Type B pancreatic cell (in vitro differentiated cells): Measurements from ENCODE around the gene RTL10. TPM values are rescaled to one million over a fixed set of nuclear protein-coding genes. Genes with fewer than 3 reads are reported as not detected.

ENCODE experiments used
- DNase-seq: peaks from one replicate; pipeline ENCODE4 v3.0.0; 2021; ENCODE audit warnings: mixed read lengths; ENCODE audit not compliant: unreplicated experiment; ENCODE audit errors: extremely low spot score
- H3K27ac Mint-ChIP-seq: 2 replicates; pipeline ENCODE4 v1.8.0; 2021; ENCODE audit warnings: mild to moderate bottlenecking, mixed read lengths
- H3K27me3 Mint-ChIP-seq: 2 replicates; pipeline ENCODE4 v1.8.0; 2021; ENCODE audit warnings: mixed read lengths
- H3K36me3 Mint-ChIP-seq: 2 replicates; pipeline ENCODE4 v1.8.0; 2021; ENCODE audit warnings: mixed read lengths
- H3K4me1 Mint-ChIP-seq: one replicate; pipeline ENCODE4 v1.8.0; 2021; ENCODE audit warnings: mixed read lengths; ENCODE audit not compliant: unreplicated experiment
- H3K4me3 Mint-ChIP-seq: 2 replicates; pipeline ENCODE4 v1.8.0; 2021; ENCODE audit warnings: mild to moderate bottlenecking, mixed read lengths
- H3K9me3 Mint-ChIP-seq: 2 replicates; pipeline ENCODE4 v1.8.0; 2021; ENCODE audit warnings: mixed read lengths
- total RNA-seq: library from RNA; stranded (reverse); gene quantifications from 2 replicates; pipeline ENCODE4 v1.2.1, GENCODE V29; 2021; ENCODE audit warnings: low replicate concordance
- TF ChIP-seq, protein P1 (sequence below): fragments of 200-600 bp; sonication (generic); conservative IDR thresholded peaks from 2 replicates; pipeline ENCODE4 v1.5.0; 2021; ENCODE audit warnings: antibody characterized with exemption, mild to moderate bottlenecking

RTL10 gene
- total RNA-seq, 1 donor from 2014 or later = 28.8 TPM

DNA sequence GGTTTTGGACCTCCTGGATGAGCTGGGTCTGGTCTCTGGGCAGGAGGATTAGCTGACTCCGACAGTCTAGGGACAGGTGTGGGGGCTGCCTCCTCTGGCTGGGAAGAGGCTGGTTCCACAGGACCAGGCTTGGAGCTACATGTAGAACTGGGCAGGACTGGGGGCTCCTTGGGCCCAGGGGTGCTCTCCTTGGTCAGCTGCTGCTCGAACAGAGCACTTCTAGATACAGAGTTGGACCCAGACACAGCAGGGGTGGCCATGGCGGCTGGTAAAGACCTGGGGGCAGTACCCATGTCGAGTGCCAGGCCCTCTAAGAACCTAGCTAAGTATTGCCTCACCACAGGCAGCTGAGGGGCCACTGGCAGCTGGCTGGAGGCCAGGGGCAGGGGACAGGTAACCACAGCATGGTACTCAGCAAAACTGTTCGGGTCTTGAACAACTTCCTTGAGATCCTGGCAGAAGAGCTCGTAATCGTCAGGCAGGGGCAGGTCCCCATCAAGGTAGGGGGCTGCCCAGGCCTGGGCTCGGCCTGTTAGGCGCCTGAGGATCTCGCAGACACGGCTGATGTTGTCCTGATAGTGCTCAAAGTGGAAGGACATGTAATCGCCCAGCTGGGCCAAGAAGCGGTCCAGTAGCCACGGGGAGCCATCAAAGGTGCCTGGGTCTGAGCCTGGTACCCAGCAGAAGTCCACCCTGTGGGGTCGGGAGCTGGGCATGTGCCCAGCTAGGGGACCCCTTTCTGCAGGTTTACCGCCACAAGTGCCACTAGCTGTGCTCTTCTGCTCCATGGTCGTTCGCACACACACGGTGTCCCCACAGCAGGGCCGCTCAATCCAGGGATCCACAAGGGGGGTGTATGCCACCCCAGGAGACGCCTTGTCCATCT lies 3.1 kb downstream of the RTL10 start:
- peak overlapping the region; percentile 89 for H3K27ac Mint-ChIP-seq
- TF ChIP-seq, protein P1, sequence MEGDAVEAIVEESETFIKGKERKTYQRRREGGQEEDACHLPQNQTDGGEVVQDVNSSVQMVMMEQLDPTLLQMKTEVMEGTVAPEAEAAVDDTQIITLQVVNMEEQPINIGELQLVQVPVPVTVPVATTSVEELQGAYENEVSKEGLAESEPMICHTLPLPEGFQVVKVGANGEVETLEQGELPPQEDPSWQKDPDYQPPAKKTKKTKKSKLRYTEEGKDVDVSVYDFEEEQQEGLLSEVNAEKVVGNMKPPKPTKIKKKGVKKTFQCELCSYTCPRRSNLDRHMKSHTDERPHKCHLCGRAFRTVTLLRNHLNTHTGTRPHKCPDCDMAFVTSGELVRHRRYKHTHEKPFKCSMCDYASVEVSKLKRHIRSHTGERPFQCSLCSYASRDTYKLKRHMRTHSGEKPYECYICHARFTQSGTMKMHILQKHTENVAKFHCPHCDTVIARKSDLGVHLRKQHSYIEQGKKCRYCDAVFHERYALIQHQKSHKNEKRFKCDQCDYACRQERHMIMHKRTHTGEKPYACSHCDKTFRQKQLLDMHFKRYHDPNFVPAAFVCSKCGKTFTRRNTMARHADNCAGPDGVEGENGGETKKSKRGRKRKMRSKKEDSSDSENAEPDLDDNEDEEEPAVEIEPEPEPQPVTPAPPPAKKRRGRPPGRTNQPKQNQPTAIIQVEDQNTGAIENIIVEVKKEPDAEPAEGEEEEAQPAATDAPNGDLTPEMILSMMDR = no peak
- DNase-seq = no peak
- no peaks in the 10 kb centered on the region for H3K9me3 Mint-ChIP-seq
- H3K36me3 Mint-ChIP-seq = peaks cover 16% of the 10 kb centered on the region
- peaks cover 34% of the 10 kb centered on the region for H3K4me1 Mint-ChIP-seq
- H3K27me3 Mint-ChIP-seq = no peaks in the 10 kb centered on the region
- H3K4me3 Mint-ChIP-seq = peak overlapping the region; percentile 96

DNA sequence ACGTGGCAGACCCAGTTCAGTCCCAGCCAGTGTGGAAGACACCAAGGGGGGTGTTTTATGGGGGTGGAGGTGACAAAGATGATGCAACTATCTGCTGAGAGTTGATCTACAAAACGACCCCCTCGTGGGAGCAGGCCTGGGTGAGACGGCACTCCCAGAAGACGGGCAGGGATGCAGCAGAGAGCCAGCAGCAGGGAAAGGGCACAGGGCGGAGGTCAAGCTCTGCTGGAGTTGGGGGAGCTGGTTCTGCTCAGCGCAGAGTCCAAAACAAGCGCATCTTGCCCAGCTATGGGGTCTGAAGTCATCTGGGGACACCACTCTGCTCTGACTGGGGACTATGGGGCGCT lies 3.9 kb downstream of the RTL10 start:
- Mint-ChIP-seq H3K27me3 (no peaks in the 10 kb centered on the region), H3K36me3 (peaks cover 16% of the 10 kb centered on the region), H3K9me3 (no peaks in the 10 kb centered on the region), H3K4me1 (peaks cover 40% of the 10 kb centered on the region), H3K27ac (peak overlapping the region; percentile 99), H3K4me3 (peak overlapping the region; percentile 82)
- DNase-seq = no peak
- TF ChIP-seq, protein P1 = no peak

DNA sequence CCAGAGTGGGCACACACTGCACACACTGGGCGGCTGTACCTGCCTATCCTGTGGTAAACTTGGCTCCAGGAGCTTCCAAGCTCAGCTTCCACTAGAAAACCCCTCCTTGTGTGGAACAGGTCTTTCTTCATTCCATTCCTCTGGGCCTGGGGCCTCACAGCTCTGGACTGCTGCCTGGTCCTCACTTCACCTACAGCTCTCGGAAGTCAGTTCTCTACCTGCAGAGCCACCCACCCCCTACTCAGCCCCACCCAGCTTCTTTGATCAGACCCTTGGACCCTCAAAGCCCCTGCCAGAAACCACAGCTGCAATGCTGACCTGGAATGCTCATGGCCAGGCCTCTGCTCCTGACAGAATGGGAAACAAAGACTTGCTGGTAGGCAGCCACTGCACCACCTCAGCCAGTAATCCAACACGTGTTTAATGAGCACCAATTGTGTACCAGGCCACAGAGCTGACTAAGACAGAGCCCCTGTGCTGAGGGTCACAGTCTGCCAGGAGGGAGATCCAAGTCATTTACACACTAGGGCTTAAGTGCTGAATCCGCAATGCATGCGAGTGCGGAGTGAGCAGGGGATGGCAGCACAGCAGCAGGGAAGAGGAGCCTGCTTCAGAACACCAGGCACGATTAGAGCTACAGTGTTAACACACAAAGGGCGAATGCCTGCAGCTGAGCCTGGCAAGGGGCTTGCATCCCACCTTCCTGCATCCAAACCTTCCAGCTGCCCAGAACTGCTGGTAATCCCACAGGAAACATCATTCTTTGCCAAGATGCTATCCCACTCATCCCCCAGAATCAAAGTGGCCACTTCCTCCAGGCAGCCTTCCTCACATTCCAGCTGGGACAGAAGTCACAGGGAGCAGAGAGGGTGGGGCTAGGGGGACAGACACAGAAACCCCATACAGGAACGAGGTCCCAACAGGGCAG lies 4.6 kb downstream of the RTL10 start:
- no peaks in the 10 kb centered on the region for H3K9me3 Mint-ChIP-seq
- TF ChIP-seq, protein P1 = no peak
- peaks cover 16% of the 10 kb centered on the region for H3K36me3 Mint-ChIP-seq
- H3K27ac Mint-ChIP-seq = peak overlapping the region; percentile 99
- H3K4me3 Mint-ChIP-seq = peak overlapping the region; percentile 82
- H3K27me3 Mint-ChIP-seq = no peaks in the 10 kb centered on the region
- peaks cover 42% of the 10 kb centered on the region for H3K4me1 Mint-ChIP-seq
- DNase-seq = no peak

DNA sequence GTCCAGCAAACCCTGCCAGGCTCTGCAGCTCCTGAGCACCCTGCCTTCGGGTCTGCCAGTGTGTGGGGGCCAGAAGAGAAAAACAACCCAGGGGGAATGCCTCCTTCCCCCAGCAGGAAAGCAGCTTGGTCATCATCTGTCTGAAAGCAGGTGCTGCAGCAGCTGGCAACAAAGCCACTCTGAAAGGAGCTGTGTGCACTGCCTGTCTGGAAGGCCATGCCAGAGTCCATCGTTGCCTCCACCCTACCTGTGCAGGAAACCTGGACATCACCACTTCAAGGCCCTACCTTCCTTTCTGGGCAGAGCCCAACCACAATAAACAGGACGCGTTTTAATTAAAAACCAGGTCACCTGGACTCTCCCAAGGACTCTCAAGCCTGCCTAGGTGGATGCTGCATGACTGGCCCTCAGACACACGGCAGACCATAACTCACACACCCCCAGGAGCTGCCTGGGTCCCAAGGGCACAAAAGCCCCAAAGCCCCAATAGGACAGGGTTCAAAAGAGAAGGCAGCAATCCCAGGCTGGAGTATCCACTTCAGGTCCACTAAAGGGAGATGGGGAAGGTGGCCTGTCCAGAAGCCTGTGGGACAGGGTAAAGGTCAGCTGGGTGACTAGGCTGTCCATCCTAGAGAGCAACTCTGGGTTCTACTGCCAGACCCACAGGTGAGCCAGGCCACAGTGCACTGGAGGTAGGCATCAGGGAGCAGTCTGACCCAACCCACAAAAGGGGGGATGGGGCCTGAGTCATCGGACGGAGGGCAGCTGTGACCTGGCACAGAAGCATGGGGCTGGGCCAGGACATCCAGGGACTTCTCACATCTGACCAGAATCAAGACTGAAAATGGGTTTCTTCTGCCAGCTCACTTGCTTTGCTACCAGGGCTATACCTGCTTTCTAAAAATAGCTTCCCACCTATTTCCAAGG lies 6.1 kb downstream of the RTL10 start:
- Mint-ChIP-seq H3K27ac (peak overlapping the region; percentile 66), H3K27me3 (no peaks in the 10 kb centered on the region)
- DNase-seq = no peak

More for the DNA sequence above, 6.1 kb downstream of the RTL10 start:
- Mint-ChIP-seq H3K9me3 (no peaks in the 10 kb centered on the region), H3K4me3 (no peak overlapping the region), H3K4me1 (peaks cover 47% of the 10 kb centered on the region), H3K36me3 (peaks cover 16% of the 10 kb centered on the region)
- TF ChIP-seq, protein P1 = no peak
